Heart right ventricle (tissue), 16 donors: ENCODE measurements around the gene PIP5K1B. TPM values are rescaled to one million over a fixed set of nuclear protein-coding genes. Genes with fewer than 3 reads are reported as not detected.

Experiments
- ATAC-seq, 8 donors: fragments of 200-7000 bp; cut with Tn5 transposase; one replicate each; pipeline ENCODE4 v1.9.1; 2020; ENCODE audit warnings: mild to moderate bottlenecking in 8 of 8, moderate library complexity in 8 of 8, moderate number of reproducible peaks in 1 of 8
- DNase-seq, 2 donors: peaks; one replicate each; pipeline ENCODE4 v3.0.0-alpha.2; 2020
- H3K27ac ChIP-seq, 10 donors: fragments of 200-600 bp; sonication (generic) in 2 of 10; one replicate each; pipeline versions ENCODE4 v1.5.0 to v1.8.0; 2020 to 2022; ENCODE audit warnings: mild to moderate bottlenecking in 3 of 10
- H3K27me3 ChIP-seq, 7 donors: fragments of 200-600 bp; one replicate each; pipeline ENCODE4 v1.8.0; 2021 to 2022; ENCODE audit warnings: mild to moderate bottlenecking in 2 of 7
- H3K36me3 ChIP-seq, 9 donors: fragments of 200-600 bp; sonication (generic) in 1 of 9; one replicate each; pipeline versions ENCODE4 v1.5.0 to v1.8.0; 2020 to 2022; ENCODE audit warnings: mild to moderate bottlenecking in 2 of 9
- H3K4me1 ChIP-seq, 9 donors: fragments of 200-600 bp; sonication (generic) in 1 of 9; one replicate each; pipeline versions ENCODE4 v1.5.0 to v1.8.0; 2020 to 2022; ENCODE audit warnings: mild to moderate bottlenecking in 4 of 9
- H3K4me3 ChIP-seq, 10 donors: fragments of 200-600 bp; sonication (generic) in 2 of 10; one replicate each; pipeline versions ENCODE4 v1.5.0 to v1.8.0; 2020 to 2022; ENCODE audit warnings: mild to moderate bottlenecking in 7 of 10, moderate library complexity in 2 of 10
- H3K9me3 ChIP-seq, 11 donors: fragments of 200-600 bp in 10 of 11; sonication (generic) in 2 of 11; one replicate each; pipeline versions ENCODE4 v1.5.0 to v1.8.0; 2013 to 2022; ENCODE audit warnings: mild to moderate bottlenecking in 2 of 11, control low read depth in 1 of 11, moderate library complexity in 1 of 11
- CTCF ChIP-seq, 9 donors: fragments of 200-600 bp; sonication (generic) in 2 of 9; IDR thresholded peaks; one replicate each; pipeline versions ENCODE4 v1.5.0 to v1.8.0; 2021 to 2022; ENCODE audit warnings: antibody characterized with exemption in 9 of 9, mild to moderate bottlenecking in 5 of 9, moderate library complexity in 1 of 9
- WGBS, 2 donors: extraction: QIAGEN DNeasy Blood & Tissue Kit; methylation state at CpG; one replicate each; pipeline ENCODE4 v1.1.7; 2013; ENCODE audit warnings: inconsistent platforms in 1 of 2; 5-methylcytosine and 5-hydroxymethylcytosine counted together
- intact Hi-C, 10 donors: fragments of 100-400 bp; cut with DNase I; formaldehyde crosslinking; loops; one replicate each; pipeline versions ENCODE4 v1.11.1 to v1.14.2; 2022
- long read RNA-seq, 3 donors: library from polyadenylated mRNA; unstranded; transcript quantifications; one replicate each; pipeline ENCODE4 v2.0.0, GENCODE V29; 2020 to 2021
- polyA plus RNA-seq, 2 donors: library from polyadenylated mRNA; stranded (reverse); fragments of 200-250 nt; gene quantifications; one replicate each; pipeline ENCODE4 v1.2.3, GENCODE V29; 2013
- total RNA-seq, 10 donors: library from RNA; stranded (reverse); fragmentation: NEBNext Ultra II Directional in 3 of 10; extraction: Animal tissue kit (Norgen Biotek cat#: 25700) in 3 of 10; gene quantifications; one replicate each; pipeline versions ENCODE4 v1.2.1 to v1.2.4, GENCODE V29; 2021 to 2023
- donor health status: Arrhythmogenic right ventricular cardiomyopathy.
- donor health status: ischemic (EF 13 %, LVEDD 7.1; RV severe dilation, severe dysfunction).
- donor health status: healthy with polysubstance abuse.
- donor health status: DM: no; HTN: yes; CAD: no.
- donor health status: DM: no; HTN: no; CAD: no.
- donor health status: ischemic (EF 25% LVEDD 6.9; RV normal size, moderate dysfunction).
- donor health status: ischemic (EF 25% LVEDD 5.7; RV mildly dilated, moderate dysfunction).
- donor health status: healthy.
- donor health status: DM: yes; HTN: yes; CAD: no.
- donor health status: Ischemic cardiomyopathy.
- donor health status: ischemic (EF 35%, LVEDD 5.7; RV mildly dilated, moderate dysfunction).
- donor health status: nonischemic (EF 11% LVEDD 7.7; RV severe dilation, severe dysfunction).
- donor health status: DM: yes; HTN: yes; CAD: no.
- donor health status: PGD.
- donor health status: ischemic (EF 29% LVEDD 5.4; RV normal size, mild dysfunction).
- donor health status: nonischemic (EF 23%, LVEDD 6.1; RV moderate dilation, normal function).

The PIP5K1B gene
- total RNA-seq (10 to 100 TPM; 32.2 to 90.8 (median 49.7) TPM), polyA plus RNA-seq (10 to 100 TPM in 1 of 2 donors, 1 to 10 TPM in 1; 5.6 to 23.3 TPM)
- long read RNA-seq, donor 1, transcript PIP5K1B-201 (16 exons, 2,654 nt): major isoform, 20 of 57 reads
- long read RNA-seq, donor 1, partial matches to known transcripts: 14 of 57 reads
- long read RNA-seq, donor 1, other reads (novel, unspliced or antisense): 23 of 57 reads
- long read RNA-seq, donor 2, transcript PIP5K1B-201 (16 exons, 2,654 nt): major isoform, 8 of 49 reads
- long read RNA-seq, donor 2, partial matches to known transcripts: 19 of 49 reads
- long read RNA-seq, donor 2, other reads (novel, unspliced or antisense): 22 of 49 reads
- long read RNA-seq, donor 3, transcript PIP5K1B-201 (16 exons, 2,654 nt): major isoform, 16 of 61 reads
- long read RNA-seq, donor 3, partial matches to known transcripts: 14 of 61 reads
- long read RNA-seq, donor 3, other reads (novel, unspliced or antisense): 31 of 61 reads

- WGBS, 2 donors: 0 to 1% methylated on average over 55 to 84 of the region's 84 CpGs
- TF ChIP-seq CTCF (IDR thresholded peaks at IDR 0.05): peak in 3 of 9 donors; percentile 7 to 36 (median 13)
- intact Hi-C loops: loop anchor here (2.0 to 10.0 kb wide), 16 partner anchors 70 to 300 kb away; a partner anchor contains a TSS
- peak within 1 kb of the TSS; percentile 29 to 79 (median 64) for H3K4me3 ChIP-seq
- H3K36me3 ChIP-seq: no peaks in the 10 kb centered on the region
- H3K4me1 ChIP-seq: peaks cover 0 to 32% (median 8%) of the 10 kb centered on the region in 9 donors
- H3K9me3 ChIP-seq: no peaks in the 10 kb centered on the region
- peak within 1 kb of the TSS; percentile 81 to 93 (median 88) for H3K27ac ChIP-seq
- H3K27me3 ChIP-seq: peaks cover 0 to 50% (median 14%) of the 10 kb centered on the region in 7 donors
- DNase-seq (peak; percentile 66 to 76), ATAC-seq (peak; percentile 82 to 92 (median 86))
Measured at GRCh38 chr9:68704814-68705530, at the start of gene PIP5K1B. Gene PIP5K1B, plus strand, starts transcription at chr9:68705240. Its CDS starts 117,375 bp downstream, at chr9:68822615.

GRCh38 chr9:68664036-68664435, 41.0 kb upstream of the PIP5K1B start:
- H3K9me3 ChIP-seq: peaks cover 0 to 4% (median 0%) of the 10 kb centered on the region in 11 donors
- H3K4me3 ChIP-seq: no peak overlapping the region
- H3K36me3 ChIP-seq: no peaks in the 10 kb centered on the region
- H3K27ac ChIP-seq: no peak overlapping the region
- TF ChIP-seq CTCF (IDR thresholded peaks at IDR 0.05): no peak
- no peak for DNase-seq
- no peaks in the 10 kb centered on the region for H3K4me1 ChIP-seq
- intact Hi-C loops: no loop called here
- H3K27me3 ChIP-seq: no peaks in the 10 kb centered on the region
- ATAC-seq: no peak

GRCh38 chr9:68668127-68668526, 36.9 kb upstream of the PIP5K1B start:
- DNase-seq (no peak), ATAC-seq (no peak)
- H3K27me3 ChIP-seq: no peaks in the 10 kb centered on the region
- H3K27ac ChIP-seq: no peak overlapping the region
- intact Hi-C loops: no loop called here
- TF ChIP-seq CTCF (IDR thresholded peaks at IDR 0.05): no peak
- H3K36me3 ChIP-seq: no peaks in the 10 kb centered on the region
- H3K4me3 ChIP-seq: no peak overlapping the region
- no peaks in the 10 kb centered on the region for H3K9me3 ChIP-seq
- peaks cover 0 to 7% (median 5%) of the 10 kb centered on the region in 9 donors for H3K4me1 ChIP-seq
- WGBS, 2 donors: 76 to 78% methylated on average over 1 of the region's 1 CpG

GRCh38 chr9:68669218-68669617, 35.8 kb upstream of the PIP5K1B start:
- intact Hi-C loops: no loop called here
- no peak for ATAC-seq
- 54 to 57% methylated on average over 9 of the region's 9 CpGs for WGBS, 2 donors
- no peak for DNase-seq
- H3K27me3 ChIP-seq: no peaks in the 10 kb centered on the region
- no peaks in the 10 kb centered on the region for H3K9me3 ChIP-seq
- no peak overlapping the region for H3K4me3 ChIP-seq
- peaks cover 0 to 7% (median 5%) of the 10 kb centered on the region in 9 donors for H3K4me1 ChIP-seq
- TF ChIP-seq CTCF (IDR thresholded peaks at IDR 0.05): no peak
- H3K27ac ChIP-seq: no peak overlapping the region
- no peaks in the 10 kb centered on the region for H3K36me3 ChIP-seq
